GM23338 (cell line): Measurements from ENCODE around the gene PDE10A. TPM values are rescaled to one million over a fixed set of nuclear protein-coding genes. Genes with fewer than 3 reads are reported as not detected.

ENCODE experiments used
- ATAC-seq: fragments of 200-7000 bp; cut with Tn5 transposase; 3 replicates; pipeline ENCODE4 v1.9.1; 2020
- DNase-seq: peaks from one replicate; pipeline ENCODE4 v3.0.0-alpha.2; 2015; ENCODE audit warnings: low spot score
- H2AFZ ChIP-seq: fragments of 200-600 bp; sonication (generic); 2 replicates; pipeline ENCODE4 v1.8.0; 2016; ENCODE audit warnings: antibody characterized with exemption, mild to moderate bottlenecking, moderate library complexity
- H3F3A ChIP-seq: fragments of 200-600 bp; sonication (generic); replicated peaks from 2 replicates; pipeline ENCODE4 v1.8.0; 2017; ENCODE audit warnings: antibody characterized with exemption, mixed run types, low read depth
- H3K27ac ChIP-seq: fragments of 200-600 bp; sonication (generic); 2 replicates; pipeline ENCODE4 v1.6.1; 2016; ENCODE audit warnings: low read depth
- H3K27me3 ChIP-seq: fragments of 200-600 bp; sonication (generic); 2 replicates; pipeline ENCODE4 v1.8.0; 2016; ENCODE audit warnings: mild to moderate bottlenecking, mixed run types, moderate library complexity; ENCODE audit not compliant: insufficient read depth
- H3K36me3 ChIP-seq: fragments of 200-600 bp; sonication (generic); 2 replicates; pipeline ENCODE4 v1.8.0; 2016; ENCODE audit warnings: mild to moderate bottlenecking; ENCODE audit not compliant: insufficient read depth
- H3K4me1 ChIP-seq: fragments of 200-600 bp; sonication (generic); 2 replicates; pipeline ENCODE4 v1.8.0; 2016; ENCODE audit warnings: mild to moderate bottlenecking, moderate library complexity; ENCODE audit not compliant: insufficient read depth
- H3K4me2 ChIP-seq: fragments of 200-600 bp; sonication (generic); 2 replicates; pipeline ENCODE4 v1.7.1; 2017; ENCODE audit warnings: mixed run types
- H3K4me3 ChIP-seq: fragments of 200-600 bp; sonication (generic); 2 replicates; pipeline ENCODE4 v1.6.1; 2016; ENCODE audit warnings: mixed run types
- H3K79me2 ChIP-seq: fragments of 200-600 bp; sonication (generic); replicated peaks from 2 replicates; pipeline ENCODE4 v1.8.0; 2017; ENCODE audit warnings: mild to moderate bottlenecking; ENCODE audit not compliant: insufficient read depth
- H3K9me2 ChIP-seq: fragments of 200-600 bp; sonication (generic); 2 replicates; pipeline ENCODE4 v1.8.0; 2017; ENCODE audit not compliant: insufficient read depth
- H4K20me1 ChIP-seq: fragments of 200-600 bp; sonication (generic); replicated peaks from 2 replicates; pipeline ENCODE4 v1.8.0; 2017; ENCODE audit warnings: mild to moderate bottlenecking; ENCODE audit not compliant: insufficient read depth
- H3K27ac Mint-ChIP-seq: 2 replicates; pipeline ENCODE4 v1.8.0; 2020; ENCODE audit warnings: inconsistent platforms, mild to moderate bottlenecking, moderate library complexity, mixed read lengths
- H3K27me3 Mint-ChIP-seq: 3 replicates; pipeline ENCODE4 v1.8.0; 2022; ENCODE audit warnings: low read depth, mild to moderate bottlenecking, moderate library complexity, mixed read lengths, inconsistent platforms; ENCODE audit not compliant: insufficient read depth, poor library complexity
- H3K36me3 Mint-ChIP-seq: 3 replicates; pipeline ENCODE4 v1.8.0; 2021; ENCODE audit warnings: low read depth, mild to moderate bottlenecking, inconsistent platforms, moderate library complexity, mixed read lengths
- H3K4me1 Mint-ChIP-seq: 3 replicates; pipeline ENCODE4 v1.8.0; 2020; ENCODE audit warnings: mild to moderate bottlenecking, inconsistent platforms, mixed read lengths
- H3K4me3 Mint-ChIP-seq: 3 replicates; pipeline ENCODE4 v1.8.0; 2021; ENCODE audit warnings: moderate library complexity, mild to moderate bottlenecking, inconsistent platforms, mixed read lengths
- H3K9me3 Mint-ChIP-seq: 3 replicates; pipeline ENCODE4 v1.8.0; 2020; ENCODE audit warnings: moderate library complexity, mild to moderate bottlenecking, inconsistent platforms, mixed read lengths
- CREB1 ChIP-seq: fragments of 250-450 bp; sonication (Bioruptor Pico); IDR thresholded peaks from 2 replicates; pipeline ENCODE4 v1.5.0; 2020; ENCODE audit warnings: low read depth, mild to moderate bottlenecking, moderate library complexity
- JUNB ChIP-seq: IDR thresholded peaks from one replicate; pipeline ENCODE4 v1.6.1; 2016; ENCODE audit warnings: antibody characterized with exemption; ENCODE audit not compliant: unreplicated experiment
- POLR2AphosphoS5 ChIP-seq: IDR thresholded peaks from 2 replicates; pipeline ENCODE4 v1.6.1; 2016; ENCODE audit warnings: antibody characterized with exemption, low read depth
- STAT1 ChIP-seq: IDR thresholded peaks from one replicate; pipeline ENCODE4 v1.6.1; 2016; ENCODE audit warnings: antibody characterized with exemption; ENCODE audit not compliant: unreplicated experiment
- ZNF114 ChIP-seq: fragments of 250-450 bp; sonication (Bioruptor Pico); IDR thresholded peaks from 2 replicates; pipeline ENCODE4 v1.5.0; 2020; ENCODE audit warnings: mild to moderate bottlenecking, moderate library complexity
- ZNF331 ChIP-seq: fragments of 250-450 bp; sonication (Bioruptor Pico); IDR thresholded peaks from 2 replicates; pipeline ENCODE4 v1.5.0; 2020; ENCODE audit warnings: low read depth, mild to moderate bottlenecking, moderate library complexity
- polyA plus RNA-seq: library from polyadenylated mRNA; unstranded; fragments of >200 nt; fragmentation: Nextera tagmentation; extraction: Ambion mirVana; gene quantifications from 2 replicates; pipeline ENCODE4 v1.2.1, GENCODE V29; 2016
- small RNA-seq: library from RNA; depleted of rRNA; stranded (forward); fragments of <200 nt; gene quantifications from one replicate; pipeline ENCODE3, GENCODE V24; 2014; ENCODE audit warnings: low replicate concordance
- total RNA-seq: library from RNA; depleted of rRNA; stranded (reverse); fragments of >200 nt; shearing (Covaris generic); gene quantifications from 2 replicates; pipeline ENCODE4 v1.2.3, GENCODE V29; 2014

The PDE10A gene
- total and polyA plus RNA-seq, 2 experiments from 2014 or later: 0.50 to 3.9 TPM

- no peak overlapping the region for H3K4me3 Mint-ChIP-seq
- no peak for ATAC-seq
- H3K36me3 Mint-ChIP-seq: 0 out of 3 replicates have a peak, but pooled peaks cover 4% of the 10 kb centered on the region
- H3K27me3 ChIP-seq: no peaks in the 10 kb centered on the region
- H2AFZ ChIP-seq: no peak overlapping the region
- 0 out of 2 replicates have a peak, but pooled peaks cover 4% of the 10 kb centered on the region for H3K9me2 ChIP-seq
- no peaks in the 10 kb centered on the region for H3F3A ChIP-seq
- no peak overlapping the region for H3K4me2 ChIP-seq
- H3K79me2 ChIP-seq: no peaks in the 10 kb centered on the region
- no peak for DNase-seq
- H3K4me1 Mint-ChIP-seq: no peaks in the 10 kb centered on the region
- peaks cover 4% of the 10 kb centered on the region; the same call in 2 of the 3 replicates for H3K9me3 Mint-ChIP-seq
- no peak overlapping the region for H3K4me3 ChIP-seq
- H3K27ac ChIP-seq: no peak overlapping the region
- H3K27ac Mint-ChIP-seq: no peak overlapping the region
- no peaks in the 10 kb centered on the region for H3K27me3 Mint-ChIP-seq
- TF ChIP-seq ZNF114 (CRISPR knock-in tag) (no peak), STAT1 (no peak), JUNB (no peak), CREB1 (CRISPR knock-in tag) (no peak), POLR2AphosphoS5 (no peak), ZNF331 (CRISPR knock-in tag) (no peak)
- H3K36me3 ChIP-seq: no peaks in the 10 kb centered on the region
- H4K20me1 ChIP-seq: no peaks in the 10 kb centered on the region
- no peaks in the 10 kb centered on the region for H3K4me1 ChIP-seq
Measured at GRCh38 chr6:165292657-165293056, 370.4 kb downstream of the PDE10A start.

Small RNAs within 50 kb of the gene (small RNA-seq; reads per million reads assigned to genes)
- 0.12 reads per million for gene RNA5SP226
